K562 (cell line): ENCODE measurements around the gene DENND4C. TPM values are rescaled to one million over a fixed set of nuclear protein-coding genes. Genes with fewer than 3 reads are reported as not detected.

Source experiments
- ERF ChIP-seq: fragments of 450-650 bp; formaldehyde crosslinking; IDR thresholded peaks from 2 replicates; pipeline ENCODE4 v1.4.0; 2020; ENCODE audit warnings: mild to moderate bottlenecking, mixed read lengths
- GATAD2A ChIP-seq: fragments of 450-650 bp; IDR thresholded peaks from 2 replicates; pipeline ENCODE4 v1.6.1; 2017
- MAFF ChIP-seq: IDR thresholded peaks from 2 replicates; pipeline ENCODE4 v1.6.1; 2012; ENCODE audit warnings: low read length, improper control_type of control experiment
- MYC ChIP-seq, 2 experiments: fragments of 250-450 bp in 1 of 2; sonication (Bioruptor Pico) in 1 of 2; IDR thresholded peaks; 2 replicates each; pipeline versions ENCODE4 v1.5.1 to v1.6.1; 2012 to 2021; ENCODE audit warnings: low read depth in 2 of 2, borderline replicate concordance in 1 of 2, improper control_type of control experiment in 1 of 2, low read length in 1 of 2, mild to moderate bottlenecking in 1 of 2, moderate library complexity in 1 of 2
- RAD21 ChIP-seq, 2 experiments: fragments of 250-450 bp in 1 of 2; fragments of 450-650 bp in 1 of 2; sonication (Bioruptor Pico) in 1 of 2; formaldehyde crosslinking in 1 of 2; IDR thresholded peaks in 1 of 2; conservative IDR thresholded peaks in 1 of 2; 2 replicates each; pipeline versions ENCODE4 v1.4.0 to v1.8.0; 2020 to 2022; ENCODE audit warnings: mild to moderate bottlenecking in 2 of 2, moderate library complexity in 1 of 2
- RBM14 ChIP-seq: fragments of 200-400 bp; formaldehyde crosslinking; IDR thresholded peaks from 2 replicates; pipeline ENCODE4 v1.6.1; 2018; ENCODE audit warnings: low read depth, mild to moderate bottlenecking, low read length, moderate library complexity, borderline replicate concordance; ENCODE audit not compliant: insufficient read depth
- RBM15 ChIP-seq: fragments of 200-400 bp; formaldehyde crosslinking; IDR thresholded peaks from 2 replicates; pipeline ENCODE4 v1.6.1; 2018; ENCODE audit warnings: mild to moderate bottlenecking, low read length, moderate library complexity; ENCODE audit not compliant: insufficient read depth
- SIX5 ChIP-seq, 2 experiments: IDR thresholded peaks; 2 replicates each; pipeline ENCODE4 v1.6.1; 2011; ENCODE audit warnings: low read length in 2 of 2, borderline replicate concordance in 1 of 2, low read depth in 1 of 2, mild to moderate bottlenecking in 1 of 2, moderate library complexity in 1 of 2; ENCODE audit not compliant: insufficient read depth in 1 of 2
- ZFP30 ChIP-seq: fragments of 250-450 bp; sonication (Bioruptor Pico); IDR thresholded peaks from 2 replicates; pipeline ENCODE4 v1.8.0; 2022; ENCODE audit warnings: moderate library complexity, mild to moderate bottlenecking, inconsistent platforms, borderline replicate concordance
- ZNF384 ChIP-seq: IDR thresholded peaks from 2 replicates; pipeline ENCODE4 v1.6.1; 2012; ENCODE audit warnings: low read depth, low read length, improper control_type of control experiment
- ZNF695 ChIP-seq: fragments of 450-650 bp; formaldehyde crosslinking; IDR thresholded peaks from 2 replicates; pipeline ENCODE4 v1.4.0; 2020; ENCODE audit warnings: mild to moderate bottlenecking, moderate library complexity
- polyA plus RNA-seq, 8 experiments: library from polyadenylated mRNA; depleted of rRNA in 4 of 8; stranded (reverse) in 5 of 8; unstranded in 3 of 8; fragments of >200 nt; fragmentation: Nextera tagmentation in 2 of 8; fragmentation: Illumina TruSeq in 1 of 8; extraction: Ambion mirVana in 2 of 8; extraction: Trizol in 1 of 8; gene quantifications; 2 replicates each; pipeline versions ENCODE4 v1.2.1 to v1.2.3, GENCODE V29; 2011 to 2014; ENCODE audit warnings: inconsistent platforms in 1 of 8, missing spikeins in 1 of 8
- total RNA-seq, 7 experiments: library from RNA; depleted of rRNA in 6 of 7; stranded (reverse); fragments of >200 nt in 6 of 7; fragmentation: Illumina TruSeq in 2 of 7; extraction: Trizol in 2 of 7; gene quantifications; 2 replicates each; pipeline versions ENCODE4 v1.2.1 to v1.2.3, GENCODE V29; 2011 to 2021; ENCODE audit warnings: low replicate concordance in 1 of 7
- TF ChIP-seq, protein P1 (sequence below), 3 experiments: fragments of 200-800 bp in 1 of 3; sonication (Bioruptor generic) in 1 of 3; sonication (generic) in 1 of 3; formaldehyde crosslinking in 1 of 3; IDR thresholded peaks; 2 replicates each; pipeline versions ENCODE4 v1.6.1 to v1.8.0; 2016 to 2022; ENCODE audit warnings: mild to moderate bottlenecking in 2 of 3, missing compliant biosample characterization in 2 of 3, missing genetic modification characterization in 2 of 3, missing genetic modification reagents in 1 of 3
- TF ChIP-seq, protein P2 (sequence below), 2 experiments: fragments of 450-650 bp; IDR thresholded peaks; 2 replicates each; pipeline ENCODE4 v1.6.1; 2016; ENCODE audit warnings: mild to moderate bottlenecking in 2 of 2, borderline replicate concordance in 1 of 2, low read depth in 1 of 2, moderate library complexity in 1 of 2
- TF ChIP-seq, protein P3 (sequence below): fragments of 450-650 bp; formaldehyde crosslinking; IDR thresholded peaks from 2 replicates; pipeline ENCODE4 v1.4.0; 2020; ENCODE audit warnings: mild to moderate bottlenecking, mixed read lengths

The DENND4C gene
- total and polyA plus RNA-seq, 9 of the 15 experiments (the other 6 are each of a cell fraction or from before 2014, with no cell fraction given): 4.8 to 31.8 (median 13.9) TPM

DNA sequence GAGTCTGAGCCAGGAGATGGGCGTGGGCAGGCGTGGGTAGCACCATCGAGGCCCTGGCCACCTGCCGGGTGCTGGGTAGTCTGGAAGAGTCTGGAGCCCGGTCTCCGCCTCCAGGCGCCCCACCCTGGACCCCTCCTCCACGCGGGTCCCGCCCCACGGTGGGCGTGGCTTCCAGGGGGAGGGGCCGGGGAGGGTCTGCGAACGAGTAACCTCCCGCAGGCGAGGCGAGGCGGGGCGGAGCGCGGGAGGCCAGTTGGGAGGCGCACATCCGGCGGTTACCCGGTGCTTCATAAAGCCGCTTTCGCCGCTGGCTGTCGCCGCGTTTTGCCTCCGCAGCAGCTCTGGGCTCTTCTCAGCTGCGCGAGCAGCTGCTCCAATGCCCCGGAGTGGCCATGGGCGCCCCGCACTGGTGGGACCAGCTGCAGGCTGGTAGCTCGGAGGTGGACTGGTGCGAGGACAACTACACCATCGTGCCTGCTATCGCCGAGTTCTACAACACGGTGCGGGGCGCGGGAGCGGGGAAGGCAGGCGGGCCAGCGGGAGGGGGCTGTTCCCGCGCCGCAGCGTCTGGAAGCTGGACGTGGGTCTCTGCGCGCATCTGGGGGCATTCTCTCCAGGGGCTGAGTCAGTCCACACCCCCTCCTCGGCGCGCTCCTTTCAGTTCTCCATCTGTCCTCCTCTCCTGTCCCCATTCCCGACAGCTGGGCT lies 178.4 kb downstream of the DENND4C start, which contains the start of gene ACER2 (continued):
- no peak for TF ChIP-seq ZFP30 (CRISPR knock-in tag)
- no peak for TF ChIP-seq GATAD2A
- TF ChIP-seq RBM14: no peak
- no peak for TF ChIP-seq SIX5 (IDR thresholded peaks at IDR 0.05; ENCODE audit: borderline replicate concordance in 1 of 2, insufficient read depth in 1 of 2, low read depth in 1 of 2, low read length in 2 of 2)
- TF ChIP-seq, protein P1, sequence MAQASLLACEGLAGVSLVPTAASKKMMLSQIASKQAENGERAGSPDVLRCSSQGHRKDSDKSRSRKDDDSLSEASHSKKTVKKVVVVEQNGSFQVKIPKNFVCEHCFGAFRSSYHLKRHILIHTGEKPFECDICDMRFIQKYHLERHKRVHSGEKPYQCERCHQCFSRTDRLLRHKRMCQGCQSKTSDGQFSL (CRISPR knock-in tag; IDR thresholded peaks at IDR 0.05): no peak; the same call in 1 of the 2 replicates
- TF ChIP-seq, protein P1 (tag; IDR thresholded peaks at IDR 0.05): no peak
- TF ChIP-seq ZNF384: no peak
- TF ChIP-seq RBM15: no peak
- no peak for TF ChIP-seq RAD21 (CRISPR knock-in tag; conservative IDR thresholded peaks at IDR 0.05 in 1 of 2, IDR thresholded peaks at IDR 0.05 in 1 of 2)
- TF ChIP-seq, protein P2, sequence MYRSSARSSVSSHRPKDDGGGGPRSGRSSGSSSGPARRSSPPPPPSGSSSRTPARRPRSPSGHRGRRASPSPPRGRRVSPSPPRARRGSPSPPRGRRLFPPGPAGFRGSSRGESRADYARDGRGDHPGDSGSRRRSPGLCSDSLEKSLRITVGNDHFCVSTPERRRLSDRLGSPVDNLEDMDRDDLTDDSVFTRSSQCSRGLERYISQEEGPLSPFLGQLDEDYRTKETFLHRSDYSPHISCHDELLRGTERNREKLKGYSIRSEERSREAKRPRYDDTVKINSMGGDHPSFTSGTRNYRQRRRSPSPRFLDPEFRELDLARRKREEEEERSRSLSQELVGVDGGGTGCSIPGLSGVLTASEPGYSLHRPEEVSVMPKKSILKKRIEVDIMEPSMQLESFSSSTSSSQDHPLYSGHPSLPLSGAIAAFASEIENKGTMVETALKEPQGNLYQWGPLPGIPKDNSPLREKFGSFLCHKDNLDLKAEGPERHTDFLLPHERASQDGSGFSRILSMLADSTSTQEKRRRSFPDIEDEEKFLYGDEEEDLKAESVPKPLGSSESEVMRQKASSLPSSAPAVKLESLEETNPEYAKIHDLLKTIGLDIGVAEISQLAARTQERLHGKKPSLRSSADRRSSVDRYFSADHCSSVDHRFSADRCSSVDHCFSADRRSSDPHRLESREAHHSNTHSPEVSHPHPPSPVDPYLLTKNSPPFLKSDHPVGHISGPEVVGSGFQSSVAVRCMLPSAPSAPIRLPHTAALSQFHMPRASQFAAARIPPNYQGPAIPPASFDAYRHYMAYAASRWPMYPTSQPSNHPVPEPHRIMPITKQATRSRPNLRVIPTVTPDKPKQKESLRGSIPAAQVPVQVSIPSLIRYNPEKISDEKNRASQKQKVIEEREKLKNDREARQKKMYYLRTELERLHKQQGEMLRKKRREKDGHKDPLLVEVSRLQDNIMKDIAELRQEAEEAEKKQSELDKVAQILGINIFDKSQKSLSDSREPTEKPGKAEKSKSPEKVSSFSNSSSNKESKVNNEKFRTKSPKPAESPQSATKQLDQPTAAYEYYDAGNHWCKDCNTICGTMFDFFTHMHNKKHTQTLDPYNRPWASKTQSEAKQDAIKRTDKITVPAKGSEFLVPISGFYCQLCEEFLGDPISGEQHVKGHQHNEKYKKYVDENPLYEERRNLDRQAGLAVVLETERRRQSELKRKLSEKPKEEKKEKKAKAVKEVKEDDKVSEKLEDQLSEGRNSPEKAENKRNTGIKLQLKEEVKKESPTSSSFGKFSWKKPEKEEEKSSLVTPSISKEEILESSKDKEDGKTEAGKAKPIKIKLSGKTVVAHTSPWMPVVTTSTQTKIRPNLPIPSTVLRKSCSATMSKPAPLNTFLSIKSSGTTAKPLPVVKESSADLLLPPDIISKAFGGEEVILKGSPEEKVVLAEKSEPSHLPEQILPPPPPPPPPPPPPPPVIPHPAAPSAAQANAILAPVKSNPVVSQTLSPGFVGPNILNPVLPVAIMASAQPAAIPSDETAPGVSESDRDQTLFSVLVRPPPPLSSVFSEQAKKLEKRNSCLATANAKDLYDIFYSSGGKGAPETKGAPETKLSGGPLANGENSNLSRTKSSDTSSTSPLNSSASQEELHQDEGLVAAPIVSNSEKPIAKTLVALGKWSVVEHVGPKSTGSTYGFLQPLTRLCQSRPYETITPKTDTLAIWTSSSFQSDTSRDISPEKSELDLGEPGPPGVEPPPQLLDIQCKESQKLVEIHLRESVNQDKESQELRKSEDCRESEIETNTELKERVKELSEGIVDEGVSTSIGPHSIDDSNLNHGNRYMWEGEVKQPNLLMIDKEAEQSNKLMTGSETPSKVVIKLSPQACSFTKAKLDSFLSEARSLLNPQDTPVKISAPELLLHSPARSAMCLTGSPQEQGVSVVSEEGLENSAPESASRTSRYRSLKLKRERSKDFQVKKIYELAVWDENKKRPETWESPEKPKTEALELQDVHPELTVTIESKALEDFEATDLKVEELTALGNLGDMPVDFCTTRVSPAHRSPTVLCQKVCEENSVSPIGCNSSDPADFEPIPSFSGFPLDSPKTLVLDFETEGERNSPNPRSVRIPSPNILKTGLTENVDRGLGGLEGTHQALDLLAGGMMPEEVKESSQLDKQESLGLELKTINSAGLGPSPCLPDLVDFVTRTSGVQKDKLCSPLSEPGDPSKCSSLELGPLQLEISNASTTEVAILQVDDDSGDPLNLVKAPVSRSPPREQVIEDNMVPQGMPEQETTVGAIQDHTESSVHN (IDR thresholded peaks at IDR 0.05; ENCODE audit: borderline replicate concordance in 1 of 2, low read depth in 1 of 2): no peak
- no peak for TF ChIP-seq ZNF695 (CRISPR knock-in tag)
- no peak for TF ChIP-seq ERF (CRISPR knock-in tag)
- TF ChIP-seq MAFF: no peak
- TF ChIP-seq, protein P3, sequence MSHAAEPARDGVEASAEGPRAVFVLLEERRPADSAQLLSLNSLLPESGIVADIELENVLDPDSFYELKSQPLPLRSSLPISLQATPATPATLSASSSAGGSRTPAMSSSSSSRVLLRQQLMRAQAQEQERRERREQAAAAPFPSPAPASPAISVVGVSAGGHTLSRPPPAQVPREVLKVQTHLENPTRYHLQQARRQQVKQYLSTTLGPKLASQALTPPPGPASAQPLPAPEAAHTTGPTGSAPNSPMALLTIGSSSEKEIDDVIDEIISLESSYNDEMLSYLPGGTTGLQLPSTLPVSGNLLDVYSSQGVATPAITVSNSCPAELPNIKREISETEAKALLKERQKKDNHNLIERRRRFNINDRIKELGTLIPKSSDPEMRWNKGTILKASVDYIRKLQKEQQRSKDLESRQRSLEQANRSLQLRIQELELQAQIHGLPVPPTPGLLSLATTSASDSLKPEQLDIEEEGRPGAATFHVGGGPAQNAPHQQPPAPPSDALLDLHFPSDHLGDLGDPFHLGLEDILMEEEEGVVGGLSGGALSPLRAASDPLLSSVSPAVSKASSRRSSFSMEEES (CRISPR knock-in tag): no peak
- peak; percentile 42; the same call in 1 of the 2 replicates for TF ChIP-seq MYC (IDR thresholded peaks at IDR 0.05; ENCODE audit: low read depth, low read length)
- no peak for TF ChIP-seq MYC (CRISPR knock-in tag; IDR thresholded peaks at IDR 0.05; ENCODE audit: borderline replicate concordance, low read depth)
